GM18867 (cell line): ENCODE results near the gene DDR1.

Experiments
- ATAC-seq: cut with Tn5 transposase; IDR thresholded peaks from one replicate; pipeline ENCODE4 v1.9.1; 2021; ENCODE audit warnings: mild to moderate bottlenecking, moderate library complexity; ENCODE audit not compliant: unreplicated experiment

Gene DDR1

GRCh38 chr6:30942338-30943060, 58.2 kb downstream of the DDR1 start:
- no peak for ATAC-seq

DNA sequence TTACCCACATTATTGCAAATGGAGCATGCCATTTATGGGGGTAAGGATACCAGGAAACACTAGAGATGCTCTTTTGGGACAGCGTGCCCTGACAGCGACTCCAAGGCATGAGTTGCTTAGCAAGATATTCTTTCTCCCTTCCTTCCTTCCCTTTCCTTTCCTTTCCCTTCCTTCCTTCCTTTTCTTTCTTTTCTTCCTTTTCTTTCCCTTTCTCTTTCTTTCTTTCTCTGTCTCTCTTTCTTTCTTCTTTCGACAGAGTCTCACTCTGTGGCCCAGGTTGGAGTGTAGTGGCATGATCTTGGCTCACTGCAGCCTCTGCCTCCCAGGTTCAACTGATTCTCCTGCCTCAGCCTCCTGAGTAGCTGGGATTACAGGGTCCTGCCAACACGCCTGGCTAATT, 59.7 kb downstream of the DDR1 start:
- no peak for ATAC-seq

- no peak for ATAC-seq
Observed at GRCh38 chr6:30945281-30945680, 61.0 kb downstream of the DDR1 start.

DNA sequence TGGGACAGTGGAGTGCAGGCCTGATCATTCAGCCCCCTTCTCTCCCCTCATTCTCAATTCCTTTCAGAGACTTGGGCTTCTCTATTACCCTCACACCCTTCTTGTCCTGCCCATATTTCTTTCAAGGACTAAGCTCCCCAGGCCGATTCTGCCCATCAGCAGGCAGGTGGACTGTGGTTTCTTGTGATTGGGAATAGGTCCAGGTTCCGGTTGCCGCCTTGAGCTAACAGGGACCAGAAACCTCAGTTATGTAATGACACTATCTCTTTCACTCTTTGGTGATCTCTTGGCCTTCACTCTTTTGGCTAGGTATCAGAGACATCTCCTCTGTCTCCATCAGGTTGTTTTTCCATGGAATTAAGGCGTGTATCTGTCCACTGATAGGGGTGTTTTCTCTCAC, 62.9 kb downstream of the DDR1 start:
- no peak for ATAC-seq

- no peak for ATAC-seq
Observed at GRCh38 chr6:30948811-30949210, 64.5 kb downstream of the DDR1 start.
